GM21737 (cell line): Measurements from ENCODE around the gene ZC4H2.
"Not testable (repeated sequence)": the region's sequence is repeated elsewhere in the genome, so short reads cannot be mapped to it uniquely, and the experiment has no call there.

ENCODE experiments used
- ATAC-seq: cut with Tn5 transposase; IDR thresholded peaks from one replicate; pipeline ENCODE4 v1.9.1; 2021; ENCODE audit warnings: mild to moderate bottlenecking, moderate library complexity; ENCODE audit not compliant: unreplicated experiment

Gene ZC4H2

GRCh38 chrX:64975989-64976672 is at the start of gene ZC4H2:
Gene ZC4H2 (minus strand): TSS chrX:64976450. CDS start chrX:64976377, 73 bp downstream.
- ATAC-seq: peak; percentile 99

- no peak for ATAC-seq
These were observed 41.2 kb upstream of the ZC4H2 start for GRCh38 chrX:65017451-65017850.

- no peak for ATAC-seq
These were observed 38.0 kb upstream of the ZC4H2 start for GRCh38 chrX:65014230-65014629.

- no peak for ATAC-seq
These were observed 33.2 kb upstream of the ZC4H2 start for GRCh38 chrX:65009459-65009858.

GRCh38 chrX:65002208-65002607 is 26.0 kb upstream of the ZC4H2 start:
- not testable (repeated sequence) for ATAC-seq

- ATAC-seq: no peak
These were observed 20.6 kb upstream of the ZC4H2 start for GRCh38 chrX:64996805-64997204.

- no peak for ATAC-seq
These were observed 18.0 kb upstream of the ZC4H2 start for GRCh38 chrX:64994131-64994798.

- ATAC-seq: no peak
These were observed 1.6 kb upstream of the ZC4H2 start for GRCh38 chrX:64977830-64978229.

GRCh38 chrX:64977051-64977450 is 801 bp upstream of the ZC4H2 start:
- ATAC-seq: no peak

GRCh38 chrX:64976673-64977040 is 407 bp upstream of the ZC4H2 start:
- ATAC-seq: peak; percentile 28

- no peak for ATAC-seq
These were observed 759 bp downstream of the ZC4H2 start for GRCh38 chrX:64975491-64975890.

- no peak for ATAC-seq
These were observed 50.8 kb downstream of the ZC4H2 start for GRCh38 chrX:64925480-64925879.

- ATAC-seq: no peak
These were observed 68.1 kb downstream of the ZC4H2 start for GRCh38 chrX:64908121-64908520.

GRCh38 chrX:64894454-64895038 is 81.7 kb downstream of the ZC4H2 start:
- ATAC-seq: no peak

GRCh38 chrX:64885850-64886249 is 90.4 kb downstream of the ZC4H2 start:
- ATAC-seq: no peak

- not testable (repeated sequence) for ATAC-seq
These were observed 97.5 kb downstream of the ZC4H2 start for GRCh38 chrX:64878709-64879108.

GRCh38 chrX:64867217-64867616 is 109.0 kb downstream of the ZC4H2 start:
- ATAC-seq: no peak
